Cardiac muscle cell (in vitro differentiated cells and primary cell): ENCODE results near the gene FETUB. TPM values are rescaled to one million over a fixed set of nuclear protein-coding genes. Genes with fewer than 3 reads are reported as not detected.

Experiments used
- DNase-seq, 2 donors: peaks; one replicate each; pipeline versions ENCODE4 v3.0.0 to v3.0.0-alpha.2; 2010 to 2017; ENCODE audit warnings: low read depth in 1 of 2, low spot score in 1 of 2
- H3K27ac ChIP-seq: fragments of 200-600 bp; sonication (generic); 2 replicates; pipeline ENCODE4 v1.5.1; 2016
- H3K27me3 ChIP-seq: fragments of 200-600 bp; sonication (generic); 2 replicates; pipeline ENCODE4 v1.6.0; 2016; ENCODE audit warnings: control low read depth
- H3K36me3 ChIP-seq: fragments of 200-600 bp; sonication (generic); 2 replicates; pipeline ENCODE4 v1.5.1; 2016; ENCODE audit warnings: control low read depth
- H3K4me1 ChIP-seq: fragments of 200-600 bp; sonication (generic); 2 replicates; pipeline ENCODE4 v1.8.1; 2017; ENCODE audit warnings: low read depth, mild to moderate bottlenecking, mixed run types
- H3K4me3 ChIP-seq: fragments of 200-600 bp; sonication (generic); 2 replicates; pipeline ENCODE4 v1.5.1; 2016; ENCODE audit warnings: mild to moderate bottlenecking
- H3K9me3 ChIP-seq: fragments of 200-600 bp; sonication (generic); 2 replicates; pipeline ENCODE4 v1.5.1; 2017; ENCODE audit warnings: low read depth, mild to moderate bottlenecking, control low read depth
- polyA plus RNA-seq: library from polyadenylated mRNA; unstranded; fragments of >200 nt; fragmentation: Nextera tagmentation; extraction: Ambion mirVana; gene quantifications from 2 replicates; pipeline ENCODE4 v1.2.1, GENCODE V29; 2016
- total RNA-seq: library from RNA; depleted of rRNA; stranded (reverse); fragments of >200 nt; gene quantifications from 2 replicates; pipeline ENCODE4 v1.2.3, GENCODE V29; 2016
- TF ChIP-seq, protein P1 (sequence below): IDR thresholded peaks from 2 replicates; pipeline ENCODE4 v1.5.1; 2012; ENCODE audit warnings: low read depth, mild to moderate bottlenecking, low read length

The FETUB gene
- total and polyA plus RNA-seq, 2 experiments from 2014 or later, result not detected

DNA sequence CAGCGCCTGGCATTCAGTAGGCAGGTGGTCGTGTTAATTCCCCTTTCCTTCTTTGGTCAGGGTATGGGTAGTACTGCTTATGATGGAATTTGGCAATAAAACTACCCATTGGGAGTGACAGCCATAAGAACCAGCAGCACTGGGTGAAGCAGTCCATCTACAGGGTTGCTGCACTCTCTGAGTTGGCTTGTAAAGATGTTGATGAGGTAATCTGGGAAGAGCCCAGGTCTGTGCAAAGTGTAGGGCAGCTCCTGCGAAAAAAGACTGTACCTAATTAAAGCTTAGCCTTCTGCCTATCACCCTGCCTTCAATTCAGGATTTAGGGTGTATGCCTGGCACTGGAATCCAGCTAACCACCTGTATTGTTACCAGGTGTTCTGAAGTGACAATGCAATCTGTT is 4.7 kb upstream of the FETUB start:
- TF ChIP-seq, protein P1, sequence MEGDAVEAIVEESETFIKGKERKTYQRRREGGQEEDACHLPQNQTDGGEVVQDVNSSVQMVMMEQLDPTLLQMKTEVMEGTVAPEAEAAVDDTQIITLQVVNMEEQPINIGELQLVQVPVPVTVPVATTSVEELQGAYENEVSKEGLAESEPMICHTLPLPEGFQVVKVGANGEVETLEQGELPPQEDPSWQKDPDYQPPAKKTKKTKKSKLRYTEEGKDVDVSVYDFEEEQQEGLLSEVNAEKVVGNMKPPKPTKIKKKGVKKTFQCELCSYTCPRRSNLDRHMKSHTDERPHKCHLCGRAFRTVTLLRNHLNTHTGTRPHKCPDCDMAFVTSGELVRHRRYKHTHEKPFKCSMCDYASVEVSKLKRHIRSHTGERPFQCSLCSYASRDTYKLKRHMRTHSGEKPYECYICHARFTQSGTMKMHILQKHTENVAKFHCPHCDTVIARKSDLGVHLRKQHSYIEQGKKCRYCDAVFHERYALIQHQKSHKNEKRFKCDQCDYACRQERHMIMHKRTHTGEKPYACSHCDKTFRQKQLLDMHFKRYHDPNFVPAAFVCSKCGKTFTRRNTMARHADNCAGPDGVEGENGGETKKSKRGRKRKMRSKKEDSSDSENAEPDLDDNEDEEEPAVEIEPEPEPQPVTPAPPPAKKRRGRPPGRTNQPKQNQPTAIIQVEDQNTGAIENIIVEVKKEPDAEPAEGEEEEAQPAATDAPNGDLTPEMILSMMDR, result no peak
- no peak for DNase-seq

DNA sequence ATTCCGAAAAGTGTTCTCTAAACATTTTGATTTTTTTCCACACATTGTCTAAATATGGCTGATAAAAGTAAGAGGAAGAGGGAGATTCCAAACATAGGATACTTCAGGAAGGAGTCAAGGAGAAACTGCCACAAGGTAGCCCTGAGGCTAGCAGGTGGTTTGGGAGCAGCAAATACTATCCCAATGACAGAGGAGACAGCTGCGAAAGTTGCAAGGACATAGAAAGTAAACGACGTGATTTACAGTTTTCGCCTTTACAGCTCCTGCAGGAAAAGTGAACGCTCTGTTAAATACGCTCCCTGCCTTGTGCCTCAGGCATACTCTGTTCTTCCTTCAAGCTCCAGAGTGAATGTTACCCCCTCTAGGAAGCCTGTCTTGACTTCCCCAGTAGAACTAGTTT is 3.7 kb upstream of the FETUB start:
- TF ChIP-seq, protein P1, result no peak
- Histone ChIP-seq H3K36me3 (no peaks in the 10 kb centered on the region), H3K4me1 (no peaks in the 10 kb centered on the region), H3K27me3 (no peaks in the 10 kb centered on the region), H3K4me3 (no peak overlapping the region), H3K27ac (no peak overlapping the region), H3K9me3 (no peaks in the 10 kb centered on the region)
- no peak for DNase-seq

More for the DNA sequence above, 4.7 kb upstream of the FETUB start:
- no peaks in the 10 kb centered on the region for H3K4me1 ChIP-seq
- H3K9me3 ChIP-seq, result no peaks in the 10 kb centered on the region
- H3K36me3 ChIP-seq, result no peaks in the 10 kb centered on the region
- no peak overlapping the region for H3K4me3 ChIP-seq
- no peak overlapping the region for H3K27ac ChIP-seq
- no peaks in the 10 kb centered on the region for H3K27me3 ChIP-seq

DNA sequence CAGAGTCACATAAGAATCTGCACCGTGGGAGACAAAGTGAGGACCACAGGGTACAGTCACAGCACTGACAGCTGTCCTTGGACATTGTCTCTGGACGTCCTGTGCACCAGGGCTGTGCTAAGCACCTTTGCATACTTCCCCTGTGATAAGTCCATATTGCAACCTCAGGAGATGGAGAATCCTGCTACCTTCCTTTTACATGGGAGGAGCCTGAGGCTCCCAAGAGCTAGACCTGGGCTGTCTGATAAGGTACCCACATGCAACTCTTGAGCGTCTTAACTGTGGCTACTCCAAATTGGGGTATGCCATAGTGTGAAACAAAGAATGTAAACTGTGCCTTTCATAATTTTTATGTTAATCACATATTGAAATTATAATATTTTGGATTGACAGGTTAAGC is 2.5 kb upstream of the FETUB start:
- Histone ChIP-seq H3K4me3 (no peak overlapping the region), H3K9me3 (no peaks in the 10 kb centered on the region), H3K27me3 (no peaks in the 10 kb centered on the region), H3K27ac (no peak overlapping the region), H3K36me3 (no peaks in the 10 kb centered on the region), H3K4me1 (no peaks in the 10 kb centered on the region)
- TF ChIP-seq, protein P1, result no peak
- DNase-seq, result no peak

DNA sequence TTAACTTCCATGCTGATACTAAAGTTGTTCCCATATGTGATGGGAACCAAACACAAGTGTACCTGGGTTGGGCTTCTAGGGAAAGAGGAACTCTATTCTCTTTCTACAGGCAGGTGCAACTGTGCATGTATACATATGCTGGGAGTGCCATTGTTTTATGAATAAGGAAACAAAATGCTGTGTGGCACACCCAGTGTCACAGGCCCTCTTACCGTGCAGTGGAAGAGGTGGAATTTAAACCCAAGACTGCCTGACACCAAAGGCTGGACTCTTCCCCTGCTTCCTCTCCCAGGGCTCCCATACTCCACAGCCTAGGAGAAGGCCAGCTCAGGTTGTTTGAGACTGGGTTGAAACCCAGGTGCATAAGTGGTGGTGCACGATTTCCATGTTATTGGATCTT is 1.9 kb upstream of the FETUB start:
- Histone ChIP-seq H3K4me1 (no peaks in the 10 kb centered on the region), H3K4me3 (no peak overlapping the region), H3K9me3 (no peaks in the 10 kb centered on the region), H3K27me3 (no peaks in the 10 kb centered on the region), H3K36me3 (no peaks in the 10 kb centered on the region), H3K27ac (no peak overlapping the region)
- TF ChIP-seq, protein P1, result no peak
- no peak for DNase-seq

DNA sequence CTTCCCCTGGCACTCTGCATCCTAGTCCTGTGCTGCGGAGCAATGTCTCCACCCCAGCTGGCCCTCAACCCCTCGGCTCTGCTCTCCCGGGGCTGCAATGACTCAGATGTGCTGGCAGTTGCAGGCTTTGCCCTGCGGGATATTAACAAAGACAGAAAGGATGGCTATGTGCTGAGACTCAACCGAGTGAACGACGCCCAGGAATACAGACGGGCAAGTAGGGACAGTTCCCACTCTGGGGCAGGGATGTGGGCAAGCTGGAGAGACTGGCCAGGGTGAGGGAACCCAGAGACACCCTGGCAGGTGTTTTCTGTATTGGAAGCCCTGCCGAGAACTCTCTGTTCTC is 247 bp downstream of the FETUB start:
- Histone ChIP-seq H3K27me3 (no peaks in the 10 kb centered on the region), H3K36me3 (no peaks in the 10 kb centered on the region), H3K4me3 (no peak overlapping the region), H3K27ac (no peak overlapping the region), H3K9me3 (no peaks in the 10 kb centered on the region), H3K4me1 (no peaks in the 10 kb centered on the region)
- TF ChIP-seq, protein P1, result no peak
- no peak for DNase-seq

DNA sequence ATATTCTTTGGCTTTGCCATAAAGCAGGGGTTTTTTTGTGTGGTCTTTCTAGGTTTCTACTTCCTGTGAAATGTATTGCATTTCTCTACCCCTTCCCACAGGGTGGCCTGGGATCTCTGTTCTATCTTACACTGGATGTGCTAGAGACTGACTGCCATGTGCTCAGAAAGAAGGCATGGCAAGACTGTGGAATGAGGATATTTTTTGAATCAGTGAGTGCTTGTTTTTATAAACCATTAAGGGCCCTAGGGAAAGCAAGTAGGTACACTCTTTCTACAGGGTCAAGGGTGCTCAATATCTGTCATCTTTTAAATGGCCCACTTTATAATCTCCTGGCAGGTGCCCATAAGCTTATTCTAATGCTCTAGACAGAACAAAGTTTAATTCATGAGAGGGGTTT is 730 bp downstream of the FETUB start:
- Histone ChIP-seq H3K36me3 (no peaks in the 10 kb centered on the region), H3K4me1 (no peaks in the 10 kb centered on the region), H3K9me3 (no peaks in the 10 kb centered on the region), H3K27ac (no peak overlapping the region), H3K4me3 (no peak overlapping the region), H3K27me3 (no peaks in the 10 kb centered on the region)
- no peak for DNase-seq
- TF ChIP-seq, protein P1, result no peak
